Pulmonary artery endothelial cell (primary cell): Measurements from ENCODE around the gene BIRC3. TPM values are rescaled to one million over a fixed set of nuclear protein-coding genes. Genes with fewer than 3 reads are reported as not detected.
"Not testable (repeated sequence)": the region's sequence is repeated elsewhere in the genome, so short reads cannot be mapped to it uniquely, and the experiment has no call there.

Source experiments
- DNase-seq: peaks from one replicate; pipeline ENCODE4 v3.0.0-alpha.2; 2011; ENCODE audit warnings: low read depth, low spot score
- total RNA-seq: library from RNA; depleted of rRNA; stranded (reverse); fragments of >200 nt; gene quantifications from 2 replicates; pipeline ENCODE4 v1.2.3, GENCODE V29; 2014

The BIRC3 gene
- total RNA-seq, 1 donor from 2014 or later: 3.5 TPM

DNA sequence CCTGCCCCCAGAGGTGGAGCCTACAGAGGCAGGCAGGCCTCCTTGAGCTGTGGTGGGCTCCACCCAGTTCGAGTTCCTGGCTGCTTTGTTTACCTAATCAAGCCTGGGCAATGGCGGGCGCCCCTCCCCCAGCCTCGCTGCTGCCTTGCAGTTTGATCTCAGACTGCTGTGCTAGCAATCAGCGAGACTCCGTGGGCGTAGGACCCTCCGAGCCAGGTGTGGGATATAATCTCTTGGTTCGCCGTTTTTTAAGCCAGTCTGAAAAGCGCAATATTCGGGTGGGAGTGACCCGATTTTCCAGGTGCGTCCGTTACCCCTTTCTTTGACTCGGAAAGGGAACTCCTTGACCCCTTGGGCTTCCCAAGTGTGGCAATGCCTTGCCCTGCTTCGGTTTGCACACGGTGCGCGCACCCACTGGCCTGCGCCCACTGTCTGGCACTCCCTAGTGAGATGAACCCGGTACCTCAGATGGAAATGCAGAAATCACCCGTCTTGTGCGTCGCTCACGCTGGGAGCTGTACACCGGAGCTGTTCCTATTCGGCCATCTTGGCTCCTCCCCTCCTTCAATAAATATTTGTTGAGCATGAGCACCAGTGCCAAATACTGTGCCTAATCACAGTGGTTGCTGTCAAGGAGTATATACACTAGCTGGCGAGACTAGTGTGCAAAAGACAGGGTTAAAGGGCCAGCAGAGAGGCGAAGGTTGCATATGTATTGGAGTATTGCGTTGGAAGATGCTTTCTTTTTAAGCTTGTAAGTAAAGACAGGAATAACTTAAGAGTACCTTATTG lies 57.5 kb downstream of the BIRC3 start:
- DNase-seq: not testable (repeated sequence)

DNA sequence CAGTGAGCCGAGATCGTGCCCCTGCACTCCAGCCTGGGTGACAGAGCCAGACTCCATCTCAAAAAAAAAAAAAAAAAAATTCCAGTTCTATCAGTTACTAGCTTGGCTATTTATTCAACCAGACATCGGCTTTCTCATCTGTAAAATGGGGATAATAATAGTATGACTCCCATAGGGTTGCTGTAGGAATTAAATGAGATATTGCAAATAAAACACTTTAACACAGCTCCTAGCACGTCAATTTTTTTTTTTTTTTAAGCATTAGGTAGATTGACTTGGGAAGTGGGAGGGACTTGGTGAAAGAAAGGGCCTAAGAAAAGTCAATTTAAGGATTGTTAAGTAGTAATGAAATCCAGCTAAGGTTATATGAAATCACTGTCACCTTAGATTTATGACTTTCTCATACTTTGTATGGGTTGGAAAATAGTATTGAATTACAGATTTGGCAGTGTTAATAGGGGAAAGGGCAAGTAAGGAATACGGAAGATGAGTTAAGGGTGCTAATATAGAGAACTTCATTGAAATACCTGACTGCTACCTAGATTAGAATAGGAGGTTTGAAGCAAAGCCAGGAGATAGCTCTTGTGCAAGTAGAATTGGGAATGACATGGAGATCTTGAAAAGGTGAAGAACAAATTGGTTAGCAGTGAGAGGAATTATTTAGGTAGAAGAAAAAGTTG lies 58.6 kb downstream of the BIRC3 start:
- DNase-seq: no peak

DNA sequence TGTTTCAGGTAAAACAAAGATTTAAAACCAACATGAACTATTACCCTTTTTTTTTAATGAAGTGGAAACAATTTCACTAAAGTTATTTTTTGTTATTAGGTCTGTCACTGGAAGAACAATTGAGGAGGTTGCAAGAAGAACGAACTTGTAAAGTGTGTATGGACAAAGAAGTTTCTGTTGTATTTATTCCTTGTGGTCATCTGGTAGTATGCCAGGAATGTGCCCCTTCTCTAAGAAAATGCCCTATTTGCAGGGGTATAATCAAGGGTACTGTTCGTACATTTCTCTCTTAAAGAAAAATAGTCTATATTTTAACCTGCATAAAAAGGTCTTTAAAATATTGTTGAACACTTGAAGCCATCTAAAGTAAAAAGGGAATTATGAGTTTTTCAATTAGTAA lies 60.6 kb downstream of the BIRC3 start:
- DNase-seq: no peak

DNA sequence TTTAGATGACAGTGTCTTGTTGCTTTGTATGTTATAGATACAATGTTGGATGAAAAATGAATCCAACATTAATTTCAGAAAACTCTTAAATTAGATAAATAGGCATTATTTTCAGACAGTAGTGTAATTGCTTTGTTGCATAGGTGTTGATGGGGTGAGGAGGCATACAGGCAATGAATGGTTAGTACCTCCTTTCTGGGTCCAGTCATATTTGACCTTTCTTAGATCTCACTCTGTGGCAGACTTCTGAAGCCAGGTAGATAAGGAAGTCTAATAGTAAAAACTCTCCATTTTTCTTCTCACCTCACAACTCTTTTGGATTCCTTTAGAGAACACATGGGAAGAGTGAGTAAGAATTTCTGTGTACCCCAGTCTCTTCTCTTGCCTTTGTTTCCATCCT lies 61.5 kb downstream of the BIRC3 start:
- no peak for DNase-seq

DNA sequence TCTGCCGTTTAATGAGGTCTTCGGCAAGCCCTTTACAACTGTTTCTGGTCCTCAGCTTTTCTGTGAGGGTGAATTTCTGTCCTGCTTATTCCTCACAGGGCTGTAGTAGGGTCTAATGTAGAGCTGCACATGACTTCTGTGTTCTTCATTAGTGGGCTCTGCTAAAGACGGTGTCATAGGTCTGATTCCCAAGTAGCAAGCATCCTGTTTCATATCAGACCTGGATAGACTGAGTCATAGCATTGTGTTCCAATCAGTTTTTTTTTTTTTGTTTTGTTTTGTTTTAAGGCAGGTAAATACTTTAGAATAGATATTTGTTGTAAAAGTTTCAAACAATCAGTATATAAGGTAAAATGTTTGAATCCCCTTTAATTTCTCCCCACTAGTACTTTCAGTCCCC lies 65.1 kb downstream of the BIRC3 start:
- DNase-seq: no peak

DNA sequence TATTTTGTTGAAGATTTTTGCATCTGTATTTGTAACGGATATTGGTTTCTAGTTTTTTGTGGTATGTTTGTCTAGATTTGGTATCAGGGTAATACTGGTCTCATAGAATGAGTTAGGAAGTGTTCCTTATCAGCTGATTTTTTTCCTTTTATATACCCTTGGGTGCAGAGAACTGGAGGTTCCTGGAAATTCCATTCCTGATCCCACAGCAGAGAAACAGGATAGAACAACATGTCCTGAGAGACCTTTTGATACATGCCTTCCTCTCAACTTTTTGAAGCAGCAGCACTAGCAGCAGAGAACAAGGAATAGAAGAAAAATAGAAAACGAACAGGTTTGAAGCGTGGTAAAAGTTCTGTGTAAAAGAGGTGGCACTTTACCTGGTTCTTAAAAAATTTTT lies 66.6 kb downstream of the BIRC3 start:
- DNase-seq: no peak

DNA sequence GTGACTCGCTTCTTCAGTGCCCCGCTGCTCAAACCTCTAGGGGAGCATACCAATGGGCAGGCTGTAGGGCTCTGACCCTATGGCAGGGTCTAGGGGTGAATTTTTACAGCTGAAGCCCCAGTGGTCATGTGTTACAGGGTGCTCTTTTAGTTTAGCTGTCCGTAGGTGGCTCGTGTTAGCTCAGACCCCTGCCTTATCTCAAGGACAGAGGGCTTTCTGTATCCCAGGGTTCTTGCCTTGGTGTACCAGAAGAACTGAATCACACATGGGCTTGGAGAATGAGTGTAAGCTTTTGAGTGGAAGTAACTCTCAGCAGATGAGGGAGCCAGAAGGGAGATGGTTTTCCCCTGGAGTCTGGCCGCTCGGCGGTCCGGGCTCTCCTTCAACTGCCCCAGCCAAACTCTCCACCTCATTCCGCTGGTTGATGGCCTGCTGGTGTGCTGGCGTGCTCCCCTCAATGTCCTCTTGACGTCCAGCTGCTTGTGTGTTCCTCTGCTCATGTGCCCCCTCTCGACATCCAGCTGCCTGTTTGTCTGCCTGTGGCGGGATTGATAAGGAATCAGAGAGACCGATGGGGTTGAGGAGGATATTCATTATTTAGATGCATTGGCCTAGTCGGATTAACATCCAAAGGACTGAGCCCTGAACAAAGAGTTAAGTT lies 67.3 kb downstream of the BIRC3 start:
- DNase-seq: no peak

DNA sequence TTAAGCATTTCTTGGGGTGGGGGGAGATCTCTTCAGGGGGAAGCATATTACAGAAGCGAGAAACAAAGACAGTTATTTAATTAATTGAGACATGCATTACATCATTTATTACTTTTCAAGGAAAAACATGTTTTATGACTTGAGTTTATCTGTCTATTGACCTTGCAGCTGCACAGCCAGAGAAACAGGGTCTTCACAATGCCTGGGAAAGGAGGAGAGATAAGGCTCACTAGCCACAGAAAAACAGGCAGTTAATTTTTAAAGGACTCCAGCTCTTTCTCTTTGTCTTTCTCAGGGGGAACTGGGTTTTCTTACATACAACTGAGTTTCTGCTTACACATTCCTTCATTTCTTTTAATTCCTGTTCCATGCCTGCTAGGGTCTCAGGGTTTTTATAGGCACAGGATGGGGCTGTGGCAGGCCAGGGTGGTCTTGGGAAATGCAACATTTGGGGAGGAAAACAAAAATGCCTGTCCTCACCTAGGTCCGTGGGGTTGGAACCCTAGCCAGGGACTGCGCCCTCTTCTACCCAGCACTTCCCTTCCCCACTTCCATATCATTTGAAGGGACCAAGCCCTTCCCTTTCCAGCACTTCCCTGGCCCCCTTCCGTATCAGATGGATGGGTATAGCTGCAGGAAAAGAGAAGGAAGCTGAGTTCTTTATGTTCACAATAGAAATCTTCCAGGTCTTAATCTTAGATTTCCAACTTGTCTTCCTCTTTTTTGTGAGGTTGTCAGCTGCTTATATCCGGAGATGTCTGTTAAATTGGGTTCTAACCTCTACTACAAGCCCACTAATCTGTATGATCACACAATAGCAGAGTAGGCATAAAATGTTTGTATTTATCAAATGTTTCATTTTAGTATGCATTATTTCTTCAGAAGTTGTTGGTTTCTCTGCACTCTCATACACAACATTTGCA lies 68.1 kb downstream of the BIRC3 start:
- no peak for DNase-seq

DNA sequence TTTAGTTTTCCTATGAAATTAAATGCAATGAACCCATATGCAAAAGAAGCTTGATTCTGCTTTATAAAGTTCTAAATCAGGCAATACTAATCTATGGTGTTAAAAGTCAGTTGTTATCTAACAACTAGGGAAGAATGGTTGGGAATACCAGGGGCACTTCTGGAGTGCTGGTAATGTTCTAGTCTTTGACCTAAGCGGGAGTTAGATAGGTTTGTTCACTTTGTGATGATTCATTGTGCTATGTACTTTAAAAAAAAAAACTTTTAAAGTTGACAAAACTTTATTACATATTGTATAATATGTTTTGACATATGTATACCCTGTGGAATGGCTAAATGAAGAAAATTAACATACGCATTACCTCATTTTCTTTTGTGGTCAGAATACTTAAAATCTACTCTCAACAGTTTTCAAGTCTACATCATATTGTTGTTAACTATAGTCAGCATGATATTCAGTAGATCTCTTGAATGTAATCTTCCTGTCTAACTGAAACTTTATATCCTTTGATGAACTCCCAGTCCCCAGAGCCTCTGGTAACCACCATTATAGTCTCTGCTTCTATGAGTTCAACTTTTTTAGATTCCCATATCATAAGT lies 69.0 kb downstream of the BIRC3 start:
- no peak for DNase-seq

DNA sequence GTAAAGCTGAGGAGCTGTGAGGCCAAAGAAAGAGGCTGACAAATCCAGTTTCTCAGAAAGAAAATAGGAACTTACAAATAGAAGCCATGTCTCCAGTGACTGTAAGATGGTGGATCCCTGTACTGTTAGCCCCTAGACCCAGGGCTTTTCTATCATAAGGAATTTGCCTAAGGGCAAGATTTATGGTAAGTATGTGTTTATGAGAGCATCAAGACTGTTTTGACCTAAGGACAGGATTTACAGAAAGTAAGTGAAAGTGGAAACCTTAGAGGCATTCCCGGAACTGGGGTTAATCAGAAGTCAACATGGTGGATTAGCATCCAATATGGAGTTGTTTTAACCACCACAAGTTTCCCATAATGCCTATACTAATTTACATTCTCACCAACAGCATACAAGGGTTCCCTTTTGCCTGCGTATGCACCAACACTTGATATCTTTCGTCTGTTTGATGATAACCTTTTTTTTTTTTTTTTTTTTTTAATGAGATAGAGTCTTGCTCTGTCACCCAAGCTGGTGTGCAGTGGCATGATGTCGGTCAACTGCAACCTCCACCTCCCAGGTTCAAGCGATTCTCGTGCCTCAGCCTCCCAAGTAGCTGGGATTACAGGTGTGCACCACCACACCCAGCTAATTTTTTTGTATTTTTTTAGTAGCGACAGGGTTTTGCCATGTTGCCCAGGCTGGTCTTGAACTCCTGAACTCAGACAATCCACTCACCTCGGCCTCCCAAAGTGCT lies 69.9 kb downstream of the BIRC3 start:
- no peak for DNase-seq

Other genes starting within 250 kb of the BIRC3 start
- gene YAP1, start 207.0 kb upstream of the BIRC3 start, total RNA-seq: 25.6 and 32.0 TPM in 2 replicates
- gene BIRC2, start 29.7 kb downstream of the BIRC3 start, total RNA-seq: 50.4 and 71.0 TPM in 2 replicates
- 178 and 234 TPM in 2 replicates for gene TMEM123, start 135.3 kb downstream of the BIRC3 start, total RNA-seq
- 0.11 TPM in 1 of 2 replicates, not detected in the other for gene MMP7, start 213.3 kb downstream of the BIRC3 start, total RNA-seq